Cardiac muscle cell (in vitro differentiated cells and primary cell): ENCODE data around the gene ZNF280C. TPM values are rescaled to one million over a fixed set of nuclear protein-coding genes. Genes with fewer than 3 reads are reported as not detected.

Experiments used
- DNase-seq, 2 donors: peaks; one replicate each; pipeline versions ENCODE4 v3.0.0 to v3.0.0-alpha.2; 2010 to 2017; ENCODE audit warnings: low read depth in 1 of 2, low spot score in 1 of 2
- H3K27ac ChIP-seq: fragments of 200-600 bp; sonication (generic); 2 replicates; pipeline ENCODE4 v1.5.1; 2016
- H3K27me3 ChIP-seq: fragments of 200-600 bp; sonication (generic); 2 replicates; pipeline ENCODE4 v1.6.0; 2016; ENCODE audit warnings: control low read depth
- H3K36me3 ChIP-seq: fragments of 200-600 bp; sonication (generic); 2 replicates; pipeline ENCODE4 v1.5.1; 2016; ENCODE audit warnings: control low read depth
- H3K4me1 ChIP-seq: fragments of 200-600 bp; sonication (generic); 2 replicates; pipeline ENCODE4 v1.8.1; 2017; ENCODE audit warnings: low read depth, mild to moderate bottlenecking, mixed run types
- H3K4me3 ChIP-seq: fragments of 200-600 bp; sonication (generic); 2 replicates; pipeline ENCODE4 v1.5.1; 2016; ENCODE audit warnings: mild to moderate bottlenecking
- H3K9me3 ChIP-seq: fragments of 200-600 bp; sonication (generic); 2 replicates; pipeline ENCODE4 v1.5.1; 2017; ENCODE audit warnings: low read depth, mild to moderate bottlenecking, control low read depth
- CTCF ChIP-seq: IDR thresholded peaks from 2 replicates; pipeline ENCODE4 v1.5.1; 2012; ENCODE audit warnings: low read depth, mild to moderate bottlenecking, low read length
- polyA plus RNA-seq: library from polyadenylated mRNA; unstranded; fragments of >200 nt; fragmentation: Nextera tagmentation; extraction: Ambion mirVana; gene quantifications from 2 replicates; pipeline ENCODE4 v1.2.1, GENCODE V29; 2016
- total RNA-seq: library from RNA; depleted of rRNA; stranded (reverse); fragments of >200 nt; gene quantifications from 2 replicates; pipeline ENCODE4 v1.2.3, GENCODE V29; 2016

The ZNF280C gene
- total and polyA plus RNA-seq, 2 experiments from 2014 or later = 3.1 to 6.8 TPM

DNA sequence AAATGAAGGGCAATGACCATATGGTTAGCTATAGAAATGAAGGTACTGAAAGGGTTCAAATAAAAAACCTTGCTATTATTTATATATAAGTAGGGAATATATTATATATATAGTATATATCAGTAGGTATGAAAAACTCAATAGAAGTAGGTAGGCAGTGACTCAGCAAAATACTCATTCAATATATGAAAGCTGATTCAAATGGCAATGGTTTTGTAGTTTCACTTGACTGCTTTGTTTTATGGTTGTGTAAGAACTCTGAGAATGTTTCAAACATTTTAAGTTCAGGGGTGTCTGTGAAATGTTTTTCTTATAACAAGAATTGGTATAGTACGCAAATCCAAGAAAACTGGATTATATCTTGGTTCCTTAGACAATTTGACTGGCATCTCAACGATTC lies 4.1 kb downstream of the ZNF280C start:
- Histone ChIP-seq H3K27ac (no peak overlapping the region), H3K4me1 (no peaks in the 10 kb centered on the region), H3K4me3 (no peak overlapping the region), H3K9me3 (no peaks in the 10 kb centered on the region), H3K27me3 (no peaks in the 10 kb centered on the region), H3K36me3 (no peaks in the 10 kb centered on the region)
- DNase-seq = peak in 1 of 2 donors; percentile 2
- no peak for TF ChIP-seq CTCF

GRCh38 chrX:130263016-130263415 lies 5.7 kb downstream of the ZNF280C start:
- peak in 1 of 2 donors; percentile 8 for DNase-seq
- Histone ChIP-seq H3K27ac (no peak overlapping the region), H3K4me1 (no peaks in the 10 kb centered on the region), H3K27me3 (no peaks in the 10 kb centered on the region), H3K9me3 (no peaks in the 10 kb centered on the region), H3K4me3 (no peak overlapping the region), H3K36me3 (no peaks in the 10 kb centered on the region)
- no peak for TF ChIP-seq CTCF

DNA sequence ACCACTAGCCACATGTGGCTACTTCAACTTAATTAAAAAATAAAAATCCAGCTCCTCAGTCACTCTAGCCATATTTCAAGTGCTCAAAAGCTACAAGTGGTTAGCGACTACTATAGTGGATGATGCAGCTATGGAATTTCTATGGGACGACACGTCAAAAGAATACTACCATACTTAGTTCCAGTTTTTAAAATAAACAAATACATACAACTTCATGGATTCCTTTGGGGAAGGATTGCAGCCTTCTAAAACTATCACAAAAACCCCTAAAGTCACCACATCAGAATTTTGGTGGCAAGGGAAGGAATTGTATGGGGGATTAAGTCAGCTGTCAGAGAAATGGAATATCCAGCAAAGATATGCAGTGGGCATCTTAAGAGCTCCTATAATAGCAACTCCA lies 6.5 kb downstream of the ZNF280C start:
- no peak for DNase-seq
- no peaks in the 10 kb centered on the region for H3K27me3 ChIP-seq
- H3K4me1 ChIP-seq = no peaks in the 10 kb centered on the region
- H3K36me3 ChIP-seq = no peaks in the 10 kb centered on the region
- TF ChIP-seq CTCF = no peak
- H3K9me3 ChIP-seq = no peaks in the 10 kb centered on the region
- H3K4me3 ChIP-seq = no peak overlapping the region
- no peak overlapping the region for H3K27ac ChIP-seq

GRCh38 chrX:130261296-130261893 lies 7.3 kb downstream of the ZNF280C start:
- H3K4me1 ChIP-seq = no peaks in the 10 kb centered on the region
- no peak overlapping the region for H3K27ac ChIP-seq
- no peak for DNase-seq
- H3K36me3 ChIP-seq = no peaks in the 10 kb centered on the region
- H3K9me3 ChIP-seq = no peaks in the 10 kb centered on the region
- H3K27me3 ChIP-seq = no peaks in the 10 kb centered on the region
- H3K4me3 ChIP-seq = no peak overlapping the region
- no peak for TF ChIP-seq CTCF

GRCh38 chrX:130260316-130260715 lies 8.4 kb downstream of the ZNF280C start:
- no peaks in the 10 kb centered on the region for H3K36me3 ChIP-seq
- no peak overlapping the region for H3K4me3 ChIP-seq
- no peak for DNase-seq
- H3K27me3 ChIP-seq = no peaks in the 10 kb centered on the region
- H3K27ac ChIP-seq = no peak overlapping the region
- H3K4me1 ChIP-seq = no peaks in the 10 kb centered on the region
- no peaks in the 10 kb centered on the region for H3K9me3 ChIP-seq
- no peak for TF ChIP-seq CTCF
